Activated naive CD8-positive, alpha-beta T cell treated with anti-CD3 and anti-CD28 coated beads, Interleukin-2, amount 50 U/mL, for 24 hours (primary cell): ENCODE data around the gene KPRP.

ENCODE experiments used
- ATAC-seq: fragments of 150-1000 bp; cut with Tn5 transposase; one replicate; pipeline ENCODE4 v1.10.0; 2021
- DNase-seq: peaks from one replicate; pipeline ENCODE4 v3.0.0; 2021
- H3K27ac Mint-ChIP-seq: one replicate; pipeline ENCODE4 v1.8.0; 2021; ENCODE audit warnings: mild to moderate bottlenecking, mixed read lengths
- H3K27me3 Mint-ChIP-seq: one replicate; pipeline ENCODE4 v1.8.0; 2021; ENCODE audit warnings: mixed read lengths
- H3K36me3 Mint-ChIP-seq: one replicate; pipeline ENCODE4 v1.8.0; 2021; ENCODE audit warnings: low read depth, mixed read lengths
- H3K4me1 Mint-ChIP-seq: one replicate; pipeline ENCODE4 v1.8.0; 2021; ENCODE audit warnings: mixed read lengths
- H3K4me3 Mint-ChIP-seq: one replicate; pipeline ENCODE4 v1.8.0; 2021; ENCODE audit warnings: mild to moderate bottlenecking, moderate library complexity, mixed read lengths
- H3K9me3 Mint-ChIP-seq: one replicate; pipeline ENCODE4 v1.8.0; 2021; ENCODE audit warnings: mixed read lengths

Gene KPRP

DNA sequence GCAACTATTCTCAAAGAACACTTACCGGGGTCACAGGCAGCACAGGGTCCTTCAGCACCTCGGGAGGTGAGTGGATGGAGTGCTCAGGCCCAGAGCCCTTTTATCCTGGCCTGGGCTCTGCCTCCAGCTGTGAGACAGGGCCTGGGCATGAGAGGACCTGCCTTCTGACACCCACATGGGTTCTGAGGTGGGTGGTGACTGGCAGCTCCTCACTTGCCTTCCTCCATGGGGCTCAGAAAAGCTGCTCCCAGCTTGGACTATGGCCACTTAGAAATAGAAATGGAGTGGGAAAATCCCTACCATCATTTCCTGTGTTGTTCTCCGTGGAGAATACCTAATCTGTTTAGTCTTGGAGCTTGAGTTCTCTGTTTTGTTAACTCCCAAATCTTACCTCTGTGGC, 48.8 kb downstream of the KPRP start, which contains the start of gene LCE1C:
Gene LCE1C, minus strand, starts transcription at position 76 of the 400 bp plus-strand sequence. CDS start 1,173 bp downstream, outside the sequence.
- H3K36me3 Mint-ChIP-seq = no peaks in the 10 kb centered on the region
- peaks cover 10% of the 10 kb centered on the region for H3K27me3 Mint-ChIP-seq
- no peak for DNase-seq
- no peaks in the 10 kb centered on the region for H3K4me1 Mint-ChIP-seq
- no peak for ATAC-seq
- no peak within 1 kb of the TSS for H3K27ac Mint-ChIP-seq
- no peak within 1 kb of the TSS for H3K4me3 Mint-ChIP-seq
- no peaks in the 10 kb centered on the region for H3K9me3 Mint-ChIP-seq

DNA sequence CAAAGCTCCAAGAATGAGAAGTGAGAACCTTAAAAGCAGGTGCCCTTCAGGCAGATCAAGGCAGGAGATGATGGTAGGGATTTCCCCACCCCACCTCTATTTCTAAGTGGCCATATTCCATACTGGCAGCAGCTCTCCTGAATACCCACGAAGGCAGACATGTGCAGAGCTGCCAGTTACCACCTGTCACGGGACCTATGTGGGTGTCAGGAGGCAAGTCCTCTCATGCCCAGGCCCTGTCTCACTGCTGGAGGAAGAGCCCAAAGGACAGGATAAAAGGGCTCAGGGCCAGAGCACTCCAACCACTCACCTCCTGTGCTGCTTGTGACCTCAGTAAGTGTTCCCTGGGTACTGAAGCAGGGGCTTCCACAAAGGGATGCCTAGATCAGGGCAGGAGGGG, 53.2 kb downstream of the KPRP start:
- no peaks in the 10 kb centered on the region for H3K9me3 Mint-ChIP-seq
- DNase-seq (no peak), ATAC-seq (no peak)
- H3K4me1 Mint-ChIP-seq = no peaks in the 10 kb centered on the region
- H3K27me3 Mint-ChIP-seq = peaks cover 8% of the 10 kb centered on the region
- H3K36me3 Mint-ChIP-seq = no peaks in the 10 kb centered on the region
- H3K27ac Mint-ChIP-seq = no peak overlapping the region
- H3K4me3 Mint-ChIP-seq = no peak overlapping the region
